IPS-NIHi7 (cell line): ENCODE measurements around the gene PCED1A.
"Not testable (repeated sequence)": the region's sequence is repeated elsewhere in the genome, so short reads cannot be mapped to it uniquely, and the experiment has no call there.

ENCODE experiments used
- DNase-seq: peaks from one replicate; pipeline ENCODE4 v3.0.0; 2012; ENCODE audit warnings: mixed read lengths; ENCODE audit errors: extremely low spot score

PCED1A gene

DNA sequence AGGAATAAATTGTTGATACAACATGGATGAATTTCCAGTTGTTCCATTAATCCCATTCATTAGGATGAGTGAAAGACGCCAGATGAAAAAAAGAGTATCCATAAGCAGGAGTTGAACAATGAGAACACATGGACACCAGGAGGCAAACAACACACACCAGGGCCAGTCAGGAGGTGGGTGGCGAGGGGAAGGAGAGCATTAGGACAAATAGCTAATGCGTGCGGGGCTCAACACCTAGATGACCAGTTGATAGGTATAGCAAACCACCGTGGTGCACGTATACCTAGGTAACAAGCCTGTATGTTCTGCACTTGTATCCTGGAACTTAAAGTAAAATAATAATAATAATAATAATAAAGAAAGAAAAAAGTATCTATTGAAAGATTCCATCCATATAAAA is 11.1 kb downstream of the PCED1A start:
- DNase-seq: no peak

GRCh38 chr20:2826655-2827054 is 13.8 kb downstream of the PCED1A start:
- DNase-seq: no peak

- no peak for DNase-seq
Observed at GRCh38 chr20:2825761-2826160, 14.7 kb downstream of the PCED1A start.

DNA sequence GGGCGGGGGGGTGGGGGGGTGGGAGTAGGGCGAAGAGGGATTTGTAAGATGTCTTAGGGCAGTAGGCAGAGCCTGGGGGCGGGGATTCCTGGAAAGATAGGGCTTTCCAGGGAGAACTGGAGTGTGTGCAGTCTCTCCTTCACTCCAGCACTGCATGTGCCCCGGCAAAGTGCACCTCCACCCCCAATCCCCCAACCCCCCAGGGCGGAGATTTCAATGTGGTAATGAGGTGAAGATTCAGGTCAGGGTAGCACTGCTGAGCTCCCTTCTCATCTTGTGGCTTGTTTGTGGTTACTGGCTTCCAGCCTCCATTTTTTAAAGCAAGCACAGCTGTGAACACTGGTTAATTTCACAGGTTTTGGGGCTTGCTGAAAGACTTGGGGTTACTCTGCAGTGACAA is 18.4 kb downstream of the PCED1A start:
- DNase-seq: no peak

GRCh38 chr20:2820896-2821869 is 19.3 kb downstream of the PCED1A start:
- peak; percentile 31 for DNase-seq

DNA sequence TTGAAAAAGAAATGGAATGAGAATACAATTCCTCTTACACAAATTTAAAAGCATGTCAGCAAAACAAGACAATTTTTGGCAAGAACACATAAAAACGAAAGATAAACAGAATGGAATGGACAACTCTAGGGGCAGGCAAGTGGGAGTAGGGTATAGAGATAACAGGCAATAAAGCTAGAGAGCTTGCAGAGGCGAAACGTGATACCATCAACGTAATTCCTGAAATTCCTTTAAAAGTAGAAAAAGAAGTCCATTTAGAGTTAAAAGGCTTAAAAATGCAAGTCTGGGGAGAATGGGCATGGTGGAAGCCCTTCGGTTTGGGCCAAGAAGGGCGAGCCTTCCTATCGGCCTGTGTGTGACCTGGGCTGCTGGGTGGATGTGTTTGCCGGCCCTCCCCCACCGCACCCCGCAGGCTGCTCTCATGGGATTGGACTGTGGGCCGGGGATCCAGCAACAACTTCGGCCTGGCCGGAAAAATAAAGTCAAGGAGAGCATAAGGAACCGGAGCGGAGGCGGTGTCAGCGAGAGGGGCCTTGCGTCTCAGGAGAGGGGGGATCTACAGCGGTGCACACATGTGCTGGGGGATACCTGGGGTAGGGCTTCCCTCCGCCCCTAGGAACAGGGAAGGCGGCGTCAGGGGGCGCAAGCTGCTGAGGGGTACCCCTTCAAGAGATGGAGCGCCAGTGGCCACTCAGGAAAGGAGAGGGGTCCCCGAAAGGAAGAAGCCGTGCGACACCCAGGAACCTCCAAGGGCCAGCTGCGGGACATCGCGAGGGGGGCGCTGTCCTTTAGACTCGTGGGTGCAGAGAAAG is 20.2 kb downstream of the PCED1A start:
- DNase-seq: peak; percentile 68

- no peak for DNase-seq
Observed at GRCh38 chr20:2817891-2818595, 22.4 kb downstream of the PCED1A start.

DNA sequence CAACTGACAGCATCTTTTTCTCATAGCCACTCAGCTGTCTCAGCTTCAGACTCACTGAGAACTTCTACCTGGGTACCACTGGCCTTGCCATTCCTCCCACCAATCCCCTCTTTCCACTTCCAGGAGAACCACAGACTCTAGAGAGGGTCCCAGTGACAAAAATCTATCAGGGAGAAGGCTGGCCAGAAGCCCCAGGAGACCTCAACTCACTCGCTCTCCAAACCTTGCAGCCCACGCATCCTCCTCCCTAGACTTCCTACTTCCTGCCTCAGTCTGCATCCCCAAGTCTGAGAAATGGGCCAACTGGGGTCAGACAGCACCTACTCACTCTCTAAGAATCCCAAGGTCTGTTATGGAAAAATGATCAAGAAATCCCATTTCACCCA is 23.1 kb downstream of the PCED1A start:
- DNase-seq: no peak

DNA sequence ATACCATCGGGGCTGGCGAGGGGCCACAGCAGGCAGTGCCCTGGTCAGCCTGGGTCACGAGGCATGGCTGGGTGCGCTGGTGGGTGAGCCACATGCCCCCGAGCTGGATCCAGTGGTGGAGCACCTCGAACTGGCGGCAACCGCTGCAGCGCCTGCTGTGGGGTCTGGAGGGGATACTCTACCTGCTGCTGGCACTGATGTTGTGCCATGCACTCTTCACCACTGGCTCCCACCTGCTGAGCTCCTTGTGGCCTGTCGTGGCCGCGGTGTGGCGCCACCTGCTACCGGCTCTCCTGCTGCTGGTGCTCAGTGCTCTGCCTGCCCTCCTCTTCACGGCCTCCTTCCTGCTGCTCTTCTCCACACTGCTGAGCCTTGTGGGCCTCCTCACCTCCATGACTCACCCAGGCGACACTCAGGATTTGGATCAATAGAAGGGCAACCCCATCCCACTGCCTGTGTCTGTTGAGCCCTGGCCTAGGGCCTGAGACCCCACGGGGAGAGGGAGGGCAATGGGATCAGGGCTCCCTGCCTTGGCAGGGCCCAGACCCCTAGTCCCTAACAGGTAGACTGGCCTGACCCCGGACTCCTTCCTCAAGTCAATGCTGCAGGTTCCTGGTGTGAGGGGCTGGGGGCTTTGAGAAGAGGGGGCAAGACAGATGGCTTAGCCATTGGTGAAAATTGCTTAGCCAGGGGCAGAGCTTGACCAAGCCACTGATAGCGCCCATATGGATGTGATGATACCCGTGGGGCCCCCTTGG is 23.7 kb downstream of the PCED1A start:
- DNase-seq: peak; percentile 49

- no peak for DNase-seq
Observed at GRCh38 chr20:2816030-2816582, 24.3 kb downstream of the PCED1A start, which contains the start of gene TMEM239. Gene TMEM239 (plus strand): TSS chr20:2816364. CDS start chr20:2816555, 191 bp downstream.

GRCh38 chr20:2815242-2815900 is 25.1 kb downstream of the PCED1A start:
- no peak for DNase-seq

GRCh38 chr20:2814587-2815051 is 25.8 kb downstream of the PCED1A start, which contains the start of gene C20orf141:
Gene C20orf141 (plus strand): TSS chr20:2814987. CDS start chr20:2815185, 198 bp downstream.
- no peak for DNase-seq

- DNase-seq: no peak
Observed at GRCh38 chr20:2814076-2814475, 26.4 kb downstream of the PCED1A start.

- no peak for DNase-seq
Observed at GRCh38 chr20:2812189-2812588, 28.3 kb downstream of the PCED1A start.

DNA sequence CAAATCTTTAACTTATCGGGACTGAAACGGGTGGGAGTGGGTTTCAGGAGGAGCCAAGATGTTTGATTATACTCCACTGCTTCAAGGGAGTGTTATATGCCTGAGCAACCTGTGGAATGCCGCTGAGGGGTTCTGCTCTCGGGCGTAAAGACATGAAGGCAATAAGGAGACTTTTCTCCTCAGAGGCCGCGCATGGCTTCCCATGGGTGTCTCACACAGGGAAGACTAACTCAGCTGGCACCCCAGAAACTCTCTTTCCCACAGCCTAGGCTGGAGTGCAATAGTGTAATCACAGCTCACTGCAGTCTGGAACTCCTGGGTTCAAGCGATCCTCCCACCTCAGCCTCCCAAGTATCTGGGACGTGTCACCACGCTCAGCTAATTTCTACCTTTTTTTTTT is 30.8 kb downstream of the PCED1A start:
- DNase-seq: no peak

DNA sequence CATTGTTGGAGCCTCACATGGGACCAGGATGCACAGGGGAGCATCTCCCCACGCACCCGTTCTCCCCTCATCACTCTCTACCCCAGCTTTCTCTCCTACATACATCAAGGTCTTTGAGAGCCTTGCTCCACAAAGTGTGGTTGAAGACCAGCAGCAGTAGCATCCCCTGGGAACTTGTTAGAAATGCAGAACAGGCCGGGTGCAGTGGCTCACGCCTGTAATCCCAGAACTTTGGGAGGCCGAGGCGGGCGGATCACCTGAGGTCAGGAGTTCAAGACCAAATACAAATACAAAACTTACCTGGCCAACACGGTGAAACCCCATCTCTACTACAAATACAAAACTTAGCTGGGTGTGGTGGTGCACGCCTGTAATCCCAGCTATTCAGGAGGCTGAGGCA is 32.5 kb downstream of the PCED1A start:
- not testable (repeated sequence) for DNase-seq

DNA sequence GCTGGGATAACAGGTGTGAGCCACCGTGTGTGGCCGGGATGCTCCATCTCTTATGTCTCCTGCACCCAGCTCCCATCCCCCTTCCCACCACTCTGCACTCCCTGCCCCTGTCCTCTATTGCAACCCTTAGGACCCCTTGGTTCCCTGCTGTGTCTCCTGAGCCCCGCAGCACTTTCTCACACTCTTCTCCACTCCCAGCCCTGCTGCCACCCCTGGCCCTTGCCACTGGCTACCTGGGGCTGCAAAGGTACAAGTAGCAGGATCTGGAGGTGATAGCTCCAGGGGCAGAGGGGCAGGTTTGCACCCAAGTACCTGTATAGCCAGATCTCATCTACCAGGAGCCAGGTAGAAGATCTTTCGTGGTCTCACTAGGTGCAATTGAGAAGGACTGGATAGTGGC is 33.4 kb downstream of the PCED1A start:
- DNase-seq: no peak

DNA sequence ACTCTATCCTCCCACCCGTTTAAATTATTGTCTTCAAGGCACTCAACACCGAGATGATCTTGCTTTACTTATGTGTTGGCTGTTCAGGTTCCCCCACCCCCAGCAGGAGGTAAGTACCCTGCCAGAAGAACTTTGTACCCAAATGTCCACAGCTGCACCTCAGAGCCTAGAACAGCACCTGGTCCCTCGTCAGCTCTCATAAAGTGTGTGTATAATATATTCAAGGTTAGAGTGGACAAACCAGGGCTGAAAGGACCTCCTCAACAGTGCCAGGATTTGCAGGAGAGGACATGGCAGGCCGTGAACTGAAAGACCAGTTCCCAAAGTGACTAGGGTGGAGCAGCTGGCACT is 34.1 kb downstream of the PCED1A start:
- no peak for DNase-seq

DNA sequence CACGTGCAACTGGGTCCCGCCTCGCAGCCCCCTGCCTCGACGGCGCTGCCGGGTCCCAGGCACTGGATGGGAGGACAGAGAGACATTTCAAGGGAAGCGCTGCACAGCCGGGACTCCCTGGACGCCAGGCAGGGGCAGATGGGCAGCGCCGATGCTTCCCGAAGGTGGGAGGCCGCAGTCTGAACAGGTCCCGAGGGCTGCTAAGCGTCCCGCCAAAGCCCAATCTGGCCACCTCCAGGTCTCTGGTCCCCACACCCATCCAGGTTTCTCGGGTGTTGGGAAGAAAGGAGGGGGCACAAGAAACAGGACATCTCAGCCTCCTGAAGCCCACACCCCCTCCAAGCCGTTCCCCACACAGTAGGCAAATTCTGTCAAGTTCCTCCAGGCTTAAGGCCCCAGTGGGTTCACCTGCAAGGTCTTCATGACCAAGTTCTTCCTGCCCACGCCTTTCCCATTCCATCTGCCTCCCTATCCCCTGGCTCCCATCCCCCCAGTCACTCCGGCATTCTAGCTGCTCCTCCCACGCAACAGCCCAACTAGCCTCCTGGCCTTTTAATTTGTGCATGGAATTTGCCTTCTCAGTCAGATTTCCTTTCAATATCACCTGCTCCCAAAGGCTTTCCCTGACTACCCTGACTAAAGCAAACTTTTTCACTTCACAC is 34.6 kb downstream of the PCED1A start:
- peak; percentile 58 for DNase-seq
